ENCODE results near the gene PTX4.

PTX4 gene

DNA sequence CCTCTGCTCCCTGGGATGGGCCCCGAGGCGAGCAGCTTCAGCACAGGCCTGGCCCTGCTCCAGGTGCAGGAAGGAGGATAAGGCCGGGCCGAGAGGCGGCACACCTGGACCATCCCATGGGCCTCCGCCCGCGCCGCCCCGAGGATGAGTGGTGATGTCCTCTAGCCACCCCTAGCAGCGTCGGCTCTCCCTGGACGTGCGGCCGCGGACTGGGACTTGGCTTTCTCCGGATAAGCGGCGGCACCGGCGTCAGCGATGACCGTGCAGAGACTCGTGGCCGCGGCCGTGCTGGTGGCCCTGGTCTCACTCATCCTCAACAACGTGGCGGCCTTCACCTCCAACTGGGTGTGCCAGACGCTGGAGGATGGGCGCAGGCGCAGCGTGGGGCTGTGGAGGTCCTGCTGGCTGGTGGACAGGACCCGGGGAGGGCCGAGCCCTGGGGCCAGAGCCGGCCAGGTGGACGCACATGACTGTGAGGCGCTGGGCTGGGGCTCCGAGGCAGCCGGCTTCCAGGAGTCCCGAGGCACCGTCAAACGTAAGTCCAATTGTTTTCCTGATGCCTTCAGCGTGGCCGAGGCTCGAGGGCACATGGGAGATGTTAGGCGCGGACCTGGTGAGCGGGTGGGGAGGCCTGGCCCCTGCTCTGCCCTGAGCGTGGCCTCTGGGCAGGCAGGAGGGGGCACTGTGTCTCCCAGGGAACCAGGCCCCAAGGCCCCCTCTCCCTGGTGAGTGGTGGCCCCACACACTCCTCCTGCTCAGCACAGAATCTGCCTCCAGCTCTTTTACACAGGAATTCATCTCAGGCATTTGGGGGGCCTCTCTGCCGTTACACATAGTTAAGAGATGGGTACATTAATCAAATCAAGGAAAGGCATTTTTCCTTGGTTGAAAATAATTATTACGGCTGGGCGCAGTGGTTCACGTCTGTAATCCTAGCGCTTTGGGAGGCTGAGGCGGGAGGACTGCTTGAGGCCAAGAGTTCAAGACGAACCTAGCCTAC lies 45.6 kb upstream of the PTX4 start:
- DNase-seq (ENCODE audit: low read depth) = no peak
- no peak for TF ChIP-seq CTCF (IDR thresholded peaks at IDR 0.05; ENCODE audit: low read depth, low read length)
- TF ChIP-seq, protein P1, sequence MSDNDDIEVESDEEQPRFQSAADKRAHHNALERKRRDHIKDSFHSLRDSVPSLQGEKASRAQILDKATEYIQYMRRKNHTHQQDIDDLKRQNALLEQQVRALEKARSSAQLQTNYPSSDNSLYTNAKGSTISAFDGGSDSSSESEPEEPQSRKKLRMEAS (IDR thresholded peaks at IDR 0.05; ENCODE audit: low read depth, low read length) = no peak
- TF ChIP-seq MYC (IDR thresholded peaks at IDR 0.05; ENCODE audit: low read depth, low read length) = no peak
- TF ChIP-seq POLR2A (IDR thresholded peaks at IDR 0.05; ENCODE audit: extremely low read depth, insufficient read length) = no peak
- H3K4me3 ChIP-seq (ENCODE audit: low read depth, low read length) = no peak overlapping the region

DNA sequence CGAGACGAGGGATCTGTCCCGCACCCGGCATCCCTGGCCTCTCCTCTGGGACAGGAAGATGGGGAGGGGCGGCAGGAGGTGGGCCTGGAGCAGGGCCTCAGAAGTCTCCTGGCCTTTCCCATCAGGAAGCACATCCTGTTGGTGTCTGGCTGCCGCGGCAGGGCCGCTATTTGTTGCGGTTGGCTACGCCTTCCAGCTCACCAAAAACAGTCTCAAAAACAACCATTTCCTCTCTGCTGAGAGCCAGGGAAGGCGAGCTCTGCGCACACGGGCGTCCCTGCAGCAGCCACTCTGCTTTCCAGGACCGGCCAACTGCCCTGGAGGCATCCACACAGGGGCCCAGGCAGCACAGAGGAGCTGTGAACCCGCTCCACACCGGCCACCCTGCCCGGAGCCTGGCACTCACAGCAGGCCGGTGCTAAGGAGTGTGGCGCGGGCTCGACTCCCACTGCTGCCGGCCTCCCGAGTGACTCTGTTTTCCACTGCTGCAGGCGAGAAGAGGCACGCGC lies 44.8 kb upstream of the PTX4 start, which contains the start of gene TMEM204:
TMEM204 (plus strand) TSS at position 224 of the 509 bp plus-strand sequence. CDS start 610 bp downstream, outside the sequence.
- no peak for DNase-seq (ENCODE audit: low read depth)
- H3K4me3 ChIP-seq (ENCODE audit: low read depth, low read length) = no peak within 1 kb of the TSS
- TF ChIP-seq MYC (IDR thresholded peaks at IDR 0.05; ENCODE audit: low read depth, low read length) = no peak
- no peak for TF ChIP-seq CTCF (IDR thresholded peaks at IDR 0.05; ENCODE audit: low read depth, low read length)
- TF ChIP-seq, protein P1 (IDR thresholded peaks at IDR 0.05; ENCODE audit: low read depth, low read length) = no peak
- no peak for TF ChIP-seq POLR2A (IDR thresholded peaks at IDR 0.05; ENCODE audit: extremely low read depth, insufficient read length)

DNA sequence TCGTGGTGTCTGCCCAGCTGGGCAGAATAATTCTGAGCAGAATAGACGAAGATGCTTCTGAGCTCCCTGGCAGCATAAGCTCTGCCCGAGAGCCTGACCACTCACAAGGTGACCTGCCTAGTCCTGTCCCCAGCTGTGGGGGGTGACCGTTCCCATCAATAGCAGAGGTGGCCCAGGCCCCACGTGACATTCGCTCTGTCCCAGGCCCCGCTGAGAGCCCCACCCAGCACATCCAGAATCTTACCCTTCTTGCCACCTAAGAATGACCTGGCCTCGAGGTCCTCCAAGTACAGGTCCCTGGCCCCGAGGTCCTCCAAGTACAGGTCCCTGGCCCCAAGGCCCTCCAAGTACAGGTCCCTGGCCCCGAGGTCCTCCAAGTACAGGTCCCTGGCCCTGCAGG lies 44.0 kb upstream of the PTX4 start:
- no peak for TF ChIP-seq POLR2A (IDR thresholded peaks at IDR 0.05; ENCODE audit: extremely low read depth, insufficient read length)
- no peak for TF ChIP-seq CTCF (IDR thresholded peaks at IDR 0.05; ENCODE audit: low read depth, low read length)
- TF ChIP-seq, protein P1 (IDR thresholded peaks at IDR 0.05; ENCODE audit: low read depth, low read length) = no peak
- no peak for TF ChIP-seq MYC (IDR thresholded peaks at IDR 0.05; ENCODE audit: low read depth, low read length)
- no peak overlapping the region for H3K4me3 ChIP-seq (ENCODE audit: low read depth, low read length)
- no peak for DNase-seq (ENCODE audit: low read depth)

- DNase-seq (ENCODE audit: low read depth) = no peak
These were observed 43.5 kb upstream of the PTX4 start for GRCh38 chr16:1532081-1532760.

More at GRCh38 chr16:1532081-1532760, 43.5 kb upstream of the PTX4 start:
- no peak for TF ChIP-seq CTCF (IDR thresholded peaks at IDR 0.05; ENCODE audit: low read depth, low read length)
- TF ChIP-seq, protein P1 (IDR thresholded peaks at IDR 0.05; ENCODE audit: low read depth, low read length) = no peak
- TF ChIP-seq MYC (IDR thresholded peaks at IDR 0.05; ENCODE audit: low read depth, low read length) = no peak
- TF ChIP-seq POLR2A (IDR thresholded peaks at IDR 0.05; ENCODE audit: extremely low read depth, insufficient read length) = no peak
- no peak overlapping the region for H3K4me3 ChIP-seq (ENCODE audit: low read depth, low read length)
